ENCODE data around the gene CADM1.

The CADM1 gene

DNA sequence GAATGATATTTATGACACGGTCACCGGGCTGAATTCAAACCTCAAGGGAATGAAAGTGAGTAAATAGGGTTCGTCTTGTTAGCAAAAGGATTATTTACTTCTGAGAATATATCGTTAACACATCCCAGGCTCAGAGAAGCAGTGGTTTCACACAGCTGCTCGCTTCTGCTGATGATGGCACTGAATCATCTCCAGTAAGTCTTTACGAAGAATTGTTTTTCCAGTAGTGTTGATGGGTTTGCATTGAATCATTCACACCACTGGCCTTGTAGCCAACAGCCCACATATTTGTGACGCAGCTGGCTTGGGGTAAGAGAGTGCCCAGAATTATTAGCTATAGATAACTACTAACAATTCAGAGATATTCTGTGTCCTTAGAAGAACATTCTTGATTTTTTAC, 236.3 kb downstream of the CADM1 start:
- no peak for DNase-seq

- DNase-seq, result no peak
Observed at GRCh38 chr11:115267238-115267781, 236.9 kb downstream of the CADM1 start.

- no peak for DNase-seq
Observed at GRCh38 chr11:115266066-115266639, 238.1 kb downstream of the CADM1 start.

DNA sequence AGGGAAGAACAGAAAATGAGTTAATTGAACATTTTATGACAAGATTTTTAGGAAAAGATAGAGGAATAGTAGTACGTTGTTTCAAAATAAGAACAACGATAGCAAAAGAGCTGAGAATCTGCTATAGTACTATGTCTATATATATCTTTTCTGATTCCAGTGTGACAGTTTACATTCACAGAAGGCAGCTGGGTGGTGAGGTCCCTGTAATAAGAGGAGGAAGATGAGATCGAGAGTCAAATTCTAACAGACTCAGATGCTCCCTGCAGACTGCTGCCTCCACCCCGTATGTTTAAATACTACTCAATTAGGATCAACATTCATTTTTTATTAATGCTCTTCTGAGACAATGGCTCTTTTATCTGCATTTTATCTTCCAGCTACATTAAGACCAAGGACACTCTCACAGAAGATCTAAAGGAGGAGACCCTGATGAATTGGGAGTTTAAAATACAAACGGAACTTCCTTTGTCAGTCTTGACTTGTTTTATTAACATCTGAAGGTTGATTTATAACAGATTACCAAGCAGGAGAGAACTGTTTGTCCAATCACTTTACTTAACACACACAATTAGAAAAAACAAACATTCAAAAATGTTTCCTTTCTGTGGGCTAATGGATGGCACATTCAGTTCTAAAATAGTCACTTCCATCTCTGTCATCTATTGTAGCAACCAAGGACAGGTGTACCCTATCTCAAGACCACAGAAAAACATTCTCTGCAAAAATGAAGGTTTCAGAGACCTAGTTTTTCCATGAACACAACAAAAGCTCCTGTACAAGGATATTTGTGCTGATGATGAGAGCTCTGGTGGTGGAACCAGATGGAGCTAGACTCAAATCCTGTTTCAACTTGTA, 240.2 kb downstream of the CADM1 start:
- no peak for DNase-seq

- no peak for DNase-seq
Observed at GRCh38 chr11:115258216-115258615, 246.0 kb downstream of the CADM1 start.

DNA sequence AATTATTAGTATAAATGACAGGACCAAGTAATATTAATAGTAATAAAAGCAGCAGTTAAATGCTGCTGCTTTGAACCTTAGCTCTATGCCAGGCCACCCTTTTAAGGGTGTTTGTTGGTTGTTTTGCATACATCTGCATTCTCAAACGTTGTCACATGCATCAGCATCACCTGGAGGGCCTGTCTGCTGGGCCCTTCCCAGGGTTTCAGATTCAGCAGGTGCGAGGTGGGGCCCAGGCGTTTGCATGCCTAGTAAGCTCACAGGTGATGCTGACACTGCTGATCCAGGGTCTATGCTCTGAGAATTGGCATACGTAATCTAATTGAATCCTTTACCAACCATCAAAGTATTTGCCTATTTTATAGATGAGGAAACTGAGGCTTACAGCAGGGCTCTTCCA, 246.5 kb downstream of the CADM1 start:
- DNase-seq, result no peak

DNA sequence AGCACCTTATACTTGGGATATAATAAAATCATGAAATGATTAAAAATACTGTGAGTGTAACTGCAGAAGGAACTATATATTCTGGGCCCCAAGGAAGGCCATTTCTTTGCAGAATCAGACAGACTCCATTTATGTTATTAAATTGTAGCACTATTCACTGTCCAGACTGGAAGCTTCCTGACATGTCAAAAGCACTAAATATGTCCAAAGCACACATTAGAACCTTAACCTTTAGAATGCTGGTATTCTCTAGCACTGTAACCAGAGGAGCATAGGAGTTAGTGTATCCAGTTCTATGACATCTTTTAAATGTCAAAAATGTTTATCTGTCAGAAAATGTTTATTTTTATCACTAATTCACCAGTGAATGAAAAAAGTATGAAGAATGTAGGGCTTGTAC, 246.9 kb downstream of the CADM1 start:
- DNase-seq, result no peak

DNA sequence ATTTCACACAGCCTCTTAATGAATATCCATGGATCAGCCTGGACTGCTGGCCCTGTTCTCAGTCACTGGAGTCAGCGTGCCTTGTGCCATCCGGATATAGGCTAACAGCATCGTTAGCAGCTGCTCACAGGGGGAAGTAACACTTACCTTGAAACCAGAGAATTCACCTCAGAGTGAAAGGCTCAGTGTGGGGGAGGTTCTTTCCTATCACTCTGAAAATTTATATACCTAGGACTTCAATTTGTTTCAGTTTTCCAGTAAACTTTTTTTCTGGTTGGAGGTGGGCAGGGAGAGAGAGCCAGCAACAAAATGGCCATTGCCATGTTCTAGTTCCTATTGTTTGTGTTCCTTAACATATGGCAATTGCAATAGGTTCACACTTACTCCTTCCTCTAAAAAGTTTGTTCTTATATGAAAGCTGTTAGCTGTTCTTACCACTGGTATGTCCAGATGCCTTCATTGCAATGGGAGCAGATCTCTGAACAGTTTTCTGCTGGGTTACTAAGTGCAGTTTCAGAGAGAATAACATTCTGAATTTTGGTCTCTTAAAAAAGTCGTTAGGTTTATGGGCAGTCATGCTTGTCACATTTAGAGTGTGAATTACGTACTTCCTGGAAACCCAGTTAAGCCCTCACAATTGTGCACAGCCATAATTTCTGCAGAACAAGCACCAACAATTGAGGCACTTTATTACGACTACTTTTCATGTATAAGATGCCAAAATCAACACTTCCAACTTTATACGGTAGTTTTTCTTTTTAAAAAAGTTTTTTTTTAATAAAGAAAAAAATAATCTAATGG, 247.6 kb downstream of the CADM1 start:
- no peak for DNase-seq

- DNase-seq, result no peak
Observed at GRCh38 chr11:115255006-115255762, 249.0 kb downstream of the CADM1 start.

DNA sequence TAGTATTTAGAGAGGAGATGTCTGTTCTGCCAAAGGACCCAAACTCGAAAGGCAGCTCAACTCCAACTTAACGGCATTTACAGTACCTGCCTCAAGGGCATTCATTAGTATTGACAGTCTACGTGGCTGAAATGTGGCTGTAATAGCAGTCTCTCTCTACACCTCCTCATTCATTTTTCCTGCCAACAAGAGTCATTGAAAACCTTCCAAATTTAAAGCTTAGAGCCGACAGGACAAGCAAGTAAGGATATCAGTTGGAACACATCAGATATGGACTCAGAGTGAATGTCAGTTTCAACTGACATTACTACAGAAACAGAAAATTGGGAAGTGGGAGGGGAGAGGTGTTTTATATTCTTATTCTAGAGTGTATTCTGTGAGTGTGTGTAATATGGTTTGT, 253.1 kb downstream of the CADM1 start:
- DNase-seq, result no peak

GRCh38 chr11:115249061-115249578, 255.1 kb downstream of the CADM1 start:
- DNase-seq, result no peak

DNA sequence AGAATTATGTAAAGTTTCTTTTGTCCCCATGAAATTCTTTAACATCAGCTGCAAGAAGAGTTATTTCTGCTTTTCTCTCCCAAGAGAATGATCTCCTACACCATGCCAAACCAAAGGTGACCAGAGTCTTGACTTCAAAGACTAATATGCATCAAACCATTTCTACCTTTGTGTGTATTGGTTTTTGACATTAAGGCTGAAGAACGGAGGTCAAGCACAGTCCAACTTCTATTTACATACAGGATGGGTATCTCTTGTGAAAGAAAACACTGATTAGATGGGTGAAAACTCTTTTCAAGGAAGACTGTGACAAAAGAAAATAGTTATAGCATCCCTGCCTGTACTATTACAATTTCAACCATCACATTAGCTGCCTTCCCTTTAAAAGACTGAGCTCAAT, 256.3 kb downstream of the CADM1 start:
- no peak for DNase-seq

DNA sequence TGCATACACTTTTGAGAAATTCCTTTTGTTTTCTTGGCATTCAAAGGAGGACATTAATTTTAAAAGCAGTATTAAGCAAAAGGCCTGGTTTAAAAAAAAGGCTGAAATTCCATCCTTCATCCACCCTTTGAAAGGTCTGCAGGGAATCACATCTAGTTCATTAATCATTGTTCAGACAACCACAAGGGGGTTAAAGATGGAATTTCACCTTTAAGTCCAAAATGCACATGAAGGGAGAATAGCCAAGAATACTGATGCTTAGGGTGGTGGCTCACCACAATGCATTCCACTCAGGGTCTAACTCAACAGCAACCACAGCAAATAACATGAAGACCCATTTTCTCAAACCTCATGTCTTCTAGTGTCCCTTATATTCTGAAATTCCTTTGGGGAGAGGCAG, 256.9 kb downstream of the CADM1 start:
- DNase-seq, result no peak

DNA sequence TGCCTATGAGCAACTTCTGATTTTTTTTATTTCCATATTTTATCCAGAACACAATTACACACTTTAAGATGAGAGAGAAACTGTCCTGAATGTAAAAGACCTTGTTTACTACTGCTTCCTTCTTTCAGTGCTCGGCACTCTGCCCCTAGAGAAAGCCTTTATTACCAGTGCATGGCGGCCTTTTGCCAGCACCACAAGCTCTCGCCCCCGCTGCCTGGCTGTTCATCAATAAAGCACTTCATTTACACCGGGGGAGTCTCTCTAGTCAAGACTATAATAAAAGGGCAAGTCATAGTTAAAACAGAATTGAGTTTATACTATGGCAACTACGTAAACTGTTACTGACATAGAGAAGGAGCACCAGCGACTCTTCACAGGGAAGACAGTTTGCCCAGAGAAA, 259.5 kb downstream of the CADM1 start:
- DNase-seq, result no peak

DNA sequence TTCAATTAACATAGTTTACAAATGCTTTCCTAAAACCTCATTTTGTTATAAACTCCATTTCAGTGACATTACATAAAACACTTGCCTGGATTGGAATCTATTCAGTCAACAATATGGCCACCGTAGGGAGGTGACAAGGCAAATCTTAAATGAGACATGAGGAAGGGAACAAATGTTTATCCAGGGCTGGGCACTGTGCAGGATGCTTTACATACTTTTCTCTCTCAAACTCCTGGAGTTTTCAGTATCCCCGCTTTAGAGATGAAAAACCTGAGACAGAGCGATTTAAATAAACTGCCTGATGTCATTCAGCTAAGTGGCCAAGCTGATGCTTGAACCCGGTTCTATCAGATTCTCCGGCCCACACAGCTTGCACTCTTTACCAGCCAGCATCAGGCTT, 259.9 kb downstream of the CADM1 start:
- no peak for DNase-seq

DNA sequence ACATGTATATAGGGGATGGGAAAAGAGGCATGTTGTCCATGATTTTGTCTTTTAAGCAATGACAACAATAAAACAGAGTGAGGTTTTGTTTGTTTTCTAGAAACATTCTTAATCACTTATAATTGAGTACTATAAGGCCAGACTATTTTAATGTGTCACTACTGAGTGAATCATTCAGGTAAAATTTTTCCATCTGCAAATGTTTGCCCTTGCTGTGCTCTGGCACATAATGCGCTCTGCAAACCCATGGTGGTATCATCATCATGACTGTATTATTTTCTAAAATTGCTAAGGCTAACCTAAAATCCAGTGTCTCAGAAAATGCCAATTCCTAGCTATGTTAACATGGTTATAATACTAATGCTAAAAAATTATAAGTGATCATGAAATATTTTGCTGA, 261.2 kb downstream of the CADM1 start:
- DNase-seq, result no peak

DNA sequence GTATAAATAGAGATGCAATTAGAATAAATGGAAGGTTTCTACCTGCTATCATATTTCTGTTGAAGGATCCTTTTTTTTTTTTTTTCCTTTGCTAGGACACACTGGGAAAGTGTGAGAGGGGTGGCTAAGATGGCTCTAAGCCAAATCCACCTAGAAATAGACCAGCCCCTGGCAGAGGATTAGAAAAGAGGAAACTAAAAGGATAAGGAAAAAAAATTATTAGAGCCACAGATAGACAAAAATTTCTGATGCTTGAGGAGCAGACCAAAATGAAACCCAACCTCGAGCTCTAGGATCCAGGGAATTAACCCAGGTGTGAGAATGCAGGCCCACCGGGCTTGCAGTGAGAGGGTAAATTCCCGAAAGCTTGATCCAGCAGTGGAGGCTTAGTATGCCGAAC, 262.3 kb downstream of the CADM1 start:
- no peak for DNase-seq

DNA sequence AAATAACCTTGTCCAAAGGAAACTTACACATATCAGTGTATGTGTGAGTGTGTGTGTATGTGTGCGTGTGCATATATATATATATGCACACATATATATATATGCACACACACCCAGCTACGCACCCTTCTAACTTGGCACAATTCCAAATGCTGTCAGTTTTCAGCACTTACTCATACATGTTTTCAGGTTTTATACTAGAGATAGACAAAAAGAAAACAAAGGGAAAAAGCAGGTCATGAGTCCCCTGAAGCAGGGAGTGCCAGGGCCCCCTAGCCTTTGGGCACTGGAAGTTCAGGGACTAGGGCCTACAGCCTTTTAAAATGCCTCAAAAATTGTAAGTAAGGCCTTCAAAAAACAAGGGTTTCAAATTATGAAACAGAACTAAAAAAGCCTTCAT, 265.4 kb downstream of the CADM1 start:
- no peak for DNase-seq

- DNase-seq, result no peak
Observed at GRCh38 chr11:115238086-115238485, 266.1 kb downstream of the CADM1 start.

DNA sequence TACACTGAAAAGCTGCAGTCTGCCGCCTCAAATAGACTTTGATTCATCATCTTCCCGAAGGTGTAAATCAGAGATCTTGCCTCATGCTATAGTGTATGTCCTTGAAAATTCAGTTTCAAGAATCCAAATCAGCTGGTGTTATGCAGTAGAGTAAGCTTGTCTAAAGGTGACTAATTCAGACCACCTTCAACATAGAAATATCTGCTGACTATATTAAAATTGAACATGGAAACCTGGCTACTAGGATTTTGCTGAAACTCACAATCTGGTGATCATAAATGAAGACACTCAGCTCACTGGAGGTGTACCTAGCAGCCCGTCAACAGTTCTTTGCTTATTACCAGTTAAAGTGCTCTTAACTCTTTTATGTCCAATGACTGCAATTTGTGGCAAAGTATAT, 266.6 kb downstream of the CADM1 start:
- DNase-seq, result no peak

DNA sequence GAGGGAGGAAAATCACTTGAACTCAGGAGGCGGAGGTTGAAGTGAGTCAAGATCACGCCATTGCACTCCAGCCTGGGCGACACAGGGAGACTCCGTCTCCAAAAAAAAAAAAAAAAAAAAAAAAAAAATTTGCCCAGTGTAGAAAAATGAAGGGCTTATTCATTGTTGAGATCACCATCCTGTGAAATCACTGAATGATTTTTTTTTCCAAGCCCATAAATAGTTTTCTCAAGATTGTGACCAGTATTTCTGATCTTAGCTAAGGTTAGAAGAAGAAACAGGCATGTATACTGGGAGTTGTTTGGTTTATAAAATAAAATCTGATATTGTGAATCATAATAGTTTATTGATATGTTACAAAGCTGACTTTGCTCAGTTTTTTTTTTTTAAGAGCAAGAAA, 269.4 kb downstream of the CADM1 start:
- DNase-seq, result no peak

GRCh38 chr11:115226556-115226955, 277.7 kb downstream of the CADM1 start:
- no peak for DNase-seq

DNA sequence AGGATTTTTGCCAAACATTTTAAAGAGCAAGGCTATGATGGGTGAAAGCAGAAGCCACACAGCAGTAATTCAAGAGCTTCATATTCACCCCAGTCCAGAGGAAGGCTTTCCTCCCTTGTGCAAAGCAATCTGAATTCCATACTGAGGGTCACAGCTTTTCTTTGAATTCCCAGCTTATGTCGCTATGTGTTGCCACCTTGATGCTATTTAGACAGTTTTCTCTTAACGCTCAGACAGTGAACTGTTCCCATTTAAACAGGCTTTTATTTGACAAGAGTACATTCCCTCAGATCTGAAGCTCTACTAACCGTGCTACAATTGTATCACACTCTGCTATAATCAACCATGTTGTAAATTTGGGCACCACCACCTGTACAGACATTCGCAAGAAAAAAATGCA, 279.7 kb downstream of the CADM1 start:
- DNase-seq, result no peak

All from SIG-M5 (cell line).